Activated CD8-positive, alpha-beta memory T cell treated with anti-CD3 and anti-CD28 coated beads, Interleukin-2, amount 50 U/mL, for 1 hour (primary cell): ENCODE data around the gene STOML2.
"Not testable (repeated sequence)": the region's sequence is repeated elsewhere in the genome, so short reads cannot be mapped to it uniquely, and the experiment has no call there.

Experiments
- DNase-seq: peaks from one replicate; pipeline ENCODE4 v3.0.0-alpha.2; 2020; ENCODE audit errors: extremely low read depth

Gene STOML2

DNA sequence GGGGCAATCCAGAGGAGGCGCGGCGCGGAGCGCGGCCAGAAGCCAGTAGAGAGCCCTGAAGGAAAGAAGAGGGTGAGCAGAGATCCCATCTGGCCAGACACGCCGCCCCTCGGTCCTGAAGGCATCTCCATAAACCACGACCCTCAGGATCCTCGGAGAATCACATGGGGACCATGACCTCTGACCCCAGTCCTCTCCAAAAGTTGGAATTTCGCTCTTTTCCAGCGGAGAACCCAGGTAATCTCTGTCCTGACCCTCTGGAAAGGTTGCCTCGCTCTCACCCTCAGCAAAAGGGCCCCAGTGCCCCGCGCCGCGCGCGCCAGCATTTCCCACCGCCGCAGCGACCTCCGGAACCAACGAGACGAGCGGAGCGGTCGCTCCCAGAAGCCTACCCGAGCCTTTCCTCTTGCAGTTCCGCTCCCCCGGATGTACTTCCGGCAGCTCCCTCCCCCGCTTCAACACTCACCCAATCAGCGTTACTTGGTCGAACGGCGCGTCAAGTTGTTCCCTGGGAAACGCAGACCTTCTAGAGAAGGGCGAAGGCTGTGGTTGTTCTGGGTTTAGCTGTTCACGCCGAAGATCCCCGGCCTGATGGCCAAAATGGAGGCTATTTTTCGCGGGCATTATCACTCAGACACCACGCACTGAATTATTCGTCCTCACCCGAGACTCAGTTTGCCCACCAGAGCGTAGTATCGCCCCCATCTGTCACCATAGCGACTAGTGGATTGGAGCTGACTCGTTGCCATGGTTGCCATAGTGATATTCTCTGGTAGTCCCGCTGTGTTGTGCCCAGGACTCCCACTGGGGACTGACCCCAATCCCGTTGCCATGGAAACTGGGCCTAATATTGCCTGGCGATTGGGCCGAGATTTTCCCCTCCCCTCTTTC is at the start of gene STOML2:
STOML2 (minus strand) TSS at position 363 of the 891 bp plus-strand sequence; CDS start at position 326, 37 bp downstream.
- DNase-seq = peak; percentile 88

DNA sequence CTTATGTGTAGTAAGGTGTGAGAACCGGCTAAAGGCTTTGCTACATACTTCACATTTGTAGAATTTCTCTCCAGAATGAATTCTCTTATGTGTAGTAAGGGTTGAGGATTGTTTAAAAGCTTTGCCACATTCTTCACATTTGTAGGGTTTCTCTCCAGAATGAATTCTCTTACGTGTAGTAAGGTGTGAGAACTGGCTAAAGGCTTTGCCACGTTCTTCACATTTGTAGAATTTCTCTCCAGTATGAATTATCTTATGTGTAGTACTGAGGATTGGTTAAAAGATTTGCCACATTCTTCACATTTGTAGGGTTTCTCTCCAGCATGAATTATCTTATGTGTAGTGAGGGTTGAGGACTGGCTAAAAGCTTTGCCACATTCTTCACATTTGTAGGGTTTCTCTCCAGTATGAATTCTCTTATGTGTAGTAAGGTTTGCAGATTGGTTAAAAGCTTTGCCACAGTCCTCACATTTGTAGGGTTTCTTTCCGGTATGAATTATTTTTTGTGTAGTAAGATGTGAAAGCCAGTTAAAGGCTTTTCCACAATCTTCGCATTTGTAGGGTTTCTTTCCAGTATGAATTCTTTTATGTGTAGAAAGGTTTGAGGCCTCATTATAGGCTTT is 45.1 kb upstream of the STOML2 start:
- DNase-seq = not testable (repeated sequence)

GRCh38 chr9:35142037-35142436 is 39.1 kb upstream of the STOML2 start:
- no peak for DNase-seq

GRCh38 chr9:35140093-35140492 is 37.2 kb upstream of the STOML2 start:
- DNase-seq = no peak

- DNase-seq = no peak
These were observed 33.9 kb upstream of the STOML2 start for GRCh38 chr9:35136866-35137265.

DNA sequence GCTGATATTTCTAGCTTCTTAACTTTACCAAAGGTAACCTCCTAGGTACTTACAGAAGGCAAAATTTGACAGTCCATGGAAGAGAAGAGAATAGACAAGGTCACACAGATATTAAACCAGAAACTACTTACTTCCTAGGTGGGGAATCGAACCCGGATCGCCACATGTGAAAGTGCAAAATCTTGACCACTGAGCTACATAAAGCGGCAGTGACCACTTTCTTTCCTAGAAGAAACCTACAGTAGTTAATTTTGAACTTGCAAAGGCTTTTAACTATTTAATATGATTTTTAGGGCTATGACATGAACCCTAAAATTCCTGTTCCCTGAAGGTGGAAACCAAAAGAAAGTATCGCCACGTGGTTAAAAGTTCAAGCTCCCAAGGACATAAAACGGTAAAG is 33.1 kb upstream of the STOML2 start:
- DNase-seq = no peak

DNA sequence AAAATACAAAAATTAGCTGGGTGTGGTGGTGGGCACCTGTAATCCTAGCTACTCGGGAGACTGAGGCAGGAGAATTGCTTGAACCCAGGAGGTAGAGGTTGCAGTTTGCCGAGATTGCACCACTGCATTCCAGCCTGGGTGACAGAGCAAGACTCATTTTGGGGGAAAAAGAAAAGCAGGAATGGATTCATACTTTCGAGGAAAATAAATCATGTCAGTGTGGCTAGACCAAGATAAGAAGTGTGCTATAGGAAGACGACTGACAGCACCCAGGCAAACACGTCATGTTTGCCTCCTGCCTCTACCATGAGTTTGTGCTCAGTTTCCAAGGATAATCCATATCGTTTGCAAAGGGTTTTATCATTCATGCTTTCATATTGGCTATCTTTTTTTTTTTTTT is 32.0 kb upstream of the STOML2 start:
- DNase-seq = no peak

- peak; percentile 84 for DNase-seq
These were observed 14.1 kb upstream of the STOML2 start for GRCh38 chr9:35116898-35117551.

DNA sequence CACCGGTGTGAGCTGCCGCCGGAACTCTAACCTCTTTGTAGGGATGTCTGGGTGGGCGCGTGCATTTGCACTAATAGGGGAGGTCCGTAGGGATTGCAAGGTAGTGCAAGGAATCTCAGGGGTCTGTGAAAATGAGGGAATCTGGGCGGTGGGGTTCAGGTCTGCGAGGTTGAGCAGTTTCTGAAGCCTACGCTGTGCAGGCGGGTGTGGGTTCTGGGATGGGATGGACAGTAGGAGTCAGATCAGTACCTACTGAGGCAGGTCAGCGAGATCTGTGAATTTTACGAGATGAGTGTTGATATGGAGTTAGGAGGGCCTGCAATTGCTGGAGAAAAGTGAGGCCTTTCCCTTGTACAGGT is 13.6 kb upstream of the STOML2 start:
- DNase-seq = no peak

- peak; percentile 80 for DNase-seq
These were observed 13.0 kb upstream of the STOML2 start, which contains the start of gene ATOSB for GRCh38 chr9:35115680-35116538. Gene ATOSB (minus strand): TSS chr9:35115862. CDS start chr9:35108274, 7,588 bp downstream.

GRCh38 chr9:35114840-35115628 is 12.1 kb upstream of the STOML2 start:
- DNase-seq = no peak

GRCh38 chr9:35114113-35114839 is 11.3 kb upstream of the STOML2 start:
- DNase-seq = peak; percentile 46

GRCh38 chr9:35112257-35113020 is 9.5 kb upstream of the STOML2 start:
- no peak for DNase-seq

- DNase-seq = peak; percentile 93
These were observed 8.3 kb upstream of the STOML2 start for GRCh38 chr9:35111001-35111933.

- DNase-seq = no peak
These were observed 7.4 kb upstream of the STOML2 start for GRCh38 chr9:35110327-35110761.

GRCh38 chr9:35108946-35109575 is 6.1 kb upstream of the STOML2 start:
- DNase-seq = no peak

DNA sequence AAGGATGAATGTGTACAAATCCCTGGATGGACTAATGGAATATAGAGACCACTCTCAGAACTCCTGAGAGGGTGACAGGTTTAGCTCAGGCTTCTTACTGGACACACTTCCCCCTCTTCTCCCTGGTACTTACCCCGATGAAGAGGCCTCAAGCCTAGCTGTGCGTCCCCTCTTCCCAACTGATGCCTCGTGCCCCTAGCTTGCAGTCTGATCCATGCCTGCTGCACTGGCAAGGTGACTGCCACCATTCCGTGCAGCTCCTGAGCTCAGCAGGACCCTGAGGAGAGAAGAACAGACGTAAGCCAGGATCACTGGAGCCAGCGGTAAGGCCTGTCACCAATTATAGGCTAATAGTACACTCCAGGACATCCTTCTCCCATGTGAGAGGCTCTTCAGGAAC is 5.5 kb upstream of the STOML2 start:
- no peak for DNase-seq
